KOPT-K1 (cell line): Measurements from ENCODE around the gene MCM9.

Source experiments
- H3K27ac ChIP-seq: fragments of 200-600 bp; sonication (generic); 2 replicates; pipeline ENCODE4 v1.5.1; 2016; ENCODE audit warnings: antibody characterized with exemption, mild to moderate bottlenecking, low read depth, low read length; ENCODE audit not compliant: poor library complexity, severe bottlenecking
- H3K36me3 ChIP-seq: fragments of 200-600 bp; sonication (generic); 2 replicates; pipeline ENCODE4 v1.5.1; 2017; ENCODE audit warnings: antibody characterized with exemption, mild to moderate bottlenecking, low read length, moderate library complexity; ENCODE audit not compliant: insufficient read depth
- H3K9me3 ChIP-seq: fragments of 200-600 bp; sonication (generic); 2 replicates; pipeline ENCODE4 v1.5.1; 2017; ENCODE audit warnings: antibody characterized with exemption, low read length, mild to moderate bottlenecking; ENCODE audit not compliant: insufficient read depth, poor library complexity, severe bottlenecking

MCM9 gene

DNA sequence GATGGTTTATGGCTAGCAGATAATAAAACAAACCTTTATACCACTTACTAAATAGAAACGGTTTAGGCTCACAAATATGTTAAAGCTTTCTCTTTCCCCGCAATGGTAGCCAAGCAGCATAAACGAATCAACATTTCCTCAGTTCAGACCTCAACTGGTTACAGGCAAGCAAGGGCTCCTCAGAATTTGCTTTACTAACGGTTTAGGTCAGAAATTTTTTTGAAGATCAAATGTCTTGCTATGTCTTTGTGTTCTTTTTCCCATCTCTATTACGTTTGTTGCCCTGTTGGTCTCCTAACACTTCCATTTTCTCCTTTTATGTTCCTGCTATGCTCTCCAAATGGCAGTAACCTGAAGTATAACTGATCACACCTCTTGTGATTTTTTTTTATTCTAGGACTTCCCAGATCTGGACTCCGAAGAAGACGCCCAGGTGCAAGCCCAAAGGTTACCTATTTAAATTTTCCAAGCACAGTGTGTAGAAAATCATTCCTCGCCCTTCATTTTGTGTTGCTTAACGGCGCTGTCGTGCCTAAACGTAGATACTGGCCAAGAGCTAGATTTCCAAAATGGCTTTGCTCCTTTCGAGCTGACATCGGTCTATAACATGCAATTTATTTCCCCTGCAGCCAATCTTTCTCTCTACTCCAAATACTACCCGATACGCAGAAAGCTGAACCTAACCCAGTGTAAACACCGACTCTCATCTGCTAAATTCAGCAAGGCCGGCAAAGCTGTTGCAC, 41.7 kb downstream of the MCM9 start:
- H3K27ac ChIP-seq: peak overlapping the region; percentile 94
- H3K9me3 ChIP-seq: no peaks in the 10 kb centered on the region
- H3K36me3 ChIP-seq: peaks cover 8% of the 10 kb centered on the region; the same call in 1 of the 2 replicates

DNA sequence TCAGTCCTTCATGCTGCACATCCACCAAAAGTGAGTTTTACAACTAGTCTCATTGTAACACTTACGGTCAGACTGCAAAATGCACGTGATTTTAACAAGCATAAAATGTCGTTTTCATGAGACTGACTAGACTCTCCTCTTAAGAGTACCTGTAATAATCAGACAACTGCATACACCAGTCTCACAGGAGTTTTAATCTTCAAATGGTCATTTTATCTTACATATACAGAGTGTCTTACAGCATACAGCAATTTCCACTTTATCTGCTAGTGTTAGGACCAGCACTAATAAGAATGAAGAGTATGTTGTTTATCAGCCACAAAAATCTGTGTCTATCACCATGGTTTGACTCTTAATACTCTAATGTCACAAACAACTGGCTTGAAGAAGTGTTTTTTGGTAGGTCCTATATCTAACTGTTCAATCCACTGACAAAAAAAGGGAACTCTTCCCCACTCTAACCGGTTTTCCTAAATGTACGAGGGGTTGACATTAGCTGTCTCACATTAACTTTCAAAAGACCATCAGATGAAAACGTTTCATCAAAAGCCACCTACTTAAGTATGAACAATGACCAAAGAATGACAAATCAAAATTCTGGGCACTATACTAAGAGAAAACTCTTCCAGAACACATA, 42.5 kb downstream of the MCM9 start:
- Histone ChIP-seq H3K9me3 (no peaks in the 10 kb centered on the region), H3K36me3 (0 out of 2 replicates have a peak, but pooled peaks cover 2% of the 10 kb centered on the region), H3K27ac (peak overlapping the region; percentile 94)

DNA sequence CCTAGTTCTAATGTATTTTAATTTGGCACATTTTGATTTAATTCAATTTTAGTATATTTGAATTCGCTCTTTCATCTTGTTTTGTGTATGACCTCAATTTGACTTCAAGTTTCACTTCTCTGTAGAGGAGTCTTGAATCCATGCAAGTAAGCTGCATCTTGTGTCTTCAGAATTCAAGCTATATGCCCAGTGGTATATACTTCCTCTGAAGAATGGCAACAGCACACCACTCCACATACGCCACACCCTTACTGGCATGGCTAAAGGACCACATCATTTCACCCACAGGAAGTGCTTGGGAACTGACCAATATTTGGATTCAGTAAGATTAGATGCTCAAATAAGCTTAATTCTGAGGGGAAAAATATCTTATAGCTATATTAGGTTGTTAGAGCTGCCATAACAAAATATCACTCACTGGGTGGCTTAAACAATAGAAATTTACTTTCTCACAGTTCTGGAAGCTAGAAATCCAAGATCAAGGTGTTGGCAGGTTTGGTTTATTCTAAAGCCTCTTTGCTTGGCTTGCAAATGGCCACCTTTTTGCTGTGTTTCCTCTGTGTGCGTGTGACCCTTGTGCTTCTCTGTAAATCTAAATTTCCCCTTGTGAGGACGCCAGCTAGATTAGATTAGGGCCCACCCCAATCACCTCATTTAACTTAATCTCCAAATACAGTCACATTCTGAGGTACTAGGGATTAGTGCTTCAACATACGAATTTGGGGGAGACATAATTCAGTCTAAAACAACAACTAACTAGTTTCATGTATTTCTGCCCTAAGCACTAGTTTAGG, 43.8 kb downstream of the MCM9 start:
- no peaks in the 10 kb centered on the region for H3K36me3 ChIP-seq
- peak overlapping the region; percentile 94 for H3K27ac ChIP-seq
- no peaks in the 10 kb centered on the region for H3K9me3 ChIP-seq

DNA sequence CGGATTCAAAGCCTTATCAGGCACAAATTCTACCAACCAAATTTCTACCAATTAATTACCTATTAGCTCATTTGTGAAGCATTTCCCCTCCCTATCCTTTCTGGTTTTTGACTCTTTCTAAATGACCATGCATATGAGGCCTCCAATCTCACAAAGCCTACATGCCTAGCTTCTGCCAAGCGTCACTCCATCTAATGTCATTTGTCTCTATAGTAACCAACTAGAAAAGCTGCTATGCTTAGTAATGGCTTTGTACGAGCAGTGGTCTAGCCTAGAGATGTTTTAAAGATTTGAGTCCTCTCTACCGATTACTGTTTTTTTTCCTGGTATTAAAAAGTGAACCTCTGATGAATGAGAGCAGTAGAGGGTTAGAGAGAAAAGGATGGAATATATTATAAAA, 45.8 kb downstream of the MCM9 start:
- Histone ChIP-seq H3K27ac (no peak overlapping the region), H3K9me3 (no peaks in the 10 kb centered on the region), H3K36me3 (no peaks in the 10 kb centered on the region)

DNA sequence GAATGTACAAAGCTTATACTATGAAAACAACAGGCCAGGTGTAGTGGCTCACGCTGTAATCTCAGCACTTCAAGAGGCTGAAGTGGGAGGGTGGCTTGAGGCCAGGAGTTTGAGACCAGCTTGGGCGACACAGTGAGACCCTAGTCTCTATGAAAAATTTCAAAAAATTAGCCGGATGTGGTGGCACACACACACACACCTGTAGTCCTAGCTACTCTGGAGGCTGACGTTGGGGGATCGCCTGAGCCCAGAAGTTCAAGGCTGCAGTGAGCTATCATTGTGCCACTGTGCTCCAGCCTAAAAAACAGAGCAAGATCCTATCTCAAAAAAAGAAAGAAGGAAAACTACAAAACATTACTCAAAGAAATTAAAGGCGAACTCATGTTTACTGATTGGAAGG, 48.3 kb downstream of the MCM9 start:
- H3K36me3 ChIP-seq: no peaks in the 10 kb centered on the region
- H3K9me3 ChIP-seq: no peaks in the 10 kb centered on the region
- H3K27ac ChIP-seq: peak overlapping the region; percentile 2

DNA sequence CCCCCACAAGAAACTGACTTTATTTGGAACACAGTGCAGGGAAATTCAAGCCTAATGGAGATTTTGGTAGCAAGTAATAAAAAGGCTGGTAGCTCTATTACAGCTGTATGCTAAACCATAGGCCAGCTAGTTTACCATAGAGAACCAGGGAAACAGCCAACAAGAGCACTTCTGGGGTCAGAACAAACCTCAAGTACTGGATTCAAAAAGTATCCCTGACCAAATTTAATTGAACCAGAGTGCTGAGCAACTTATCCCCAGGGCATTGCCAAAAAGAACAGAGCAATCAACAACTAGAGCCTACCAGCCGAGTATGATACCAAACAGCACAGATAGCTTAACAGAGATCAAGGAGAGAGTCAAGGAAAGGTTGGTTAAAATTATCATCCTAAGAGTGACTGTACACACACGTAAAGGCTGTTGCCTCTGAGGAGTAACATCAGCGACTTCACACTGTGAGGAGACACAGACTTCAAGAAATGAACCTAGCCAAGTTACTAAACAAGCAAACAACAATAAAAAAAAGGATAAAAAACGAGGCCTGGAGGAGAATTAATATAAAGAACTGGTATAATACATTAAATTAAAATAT, 52.5 kb downstream of the MCM9 start:
- no peaks in the 10 kb centered on the region for H3K9me3 ChIP-seq
- no peak overlapping the region for H3K27ac ChIP-seq

DNA sequence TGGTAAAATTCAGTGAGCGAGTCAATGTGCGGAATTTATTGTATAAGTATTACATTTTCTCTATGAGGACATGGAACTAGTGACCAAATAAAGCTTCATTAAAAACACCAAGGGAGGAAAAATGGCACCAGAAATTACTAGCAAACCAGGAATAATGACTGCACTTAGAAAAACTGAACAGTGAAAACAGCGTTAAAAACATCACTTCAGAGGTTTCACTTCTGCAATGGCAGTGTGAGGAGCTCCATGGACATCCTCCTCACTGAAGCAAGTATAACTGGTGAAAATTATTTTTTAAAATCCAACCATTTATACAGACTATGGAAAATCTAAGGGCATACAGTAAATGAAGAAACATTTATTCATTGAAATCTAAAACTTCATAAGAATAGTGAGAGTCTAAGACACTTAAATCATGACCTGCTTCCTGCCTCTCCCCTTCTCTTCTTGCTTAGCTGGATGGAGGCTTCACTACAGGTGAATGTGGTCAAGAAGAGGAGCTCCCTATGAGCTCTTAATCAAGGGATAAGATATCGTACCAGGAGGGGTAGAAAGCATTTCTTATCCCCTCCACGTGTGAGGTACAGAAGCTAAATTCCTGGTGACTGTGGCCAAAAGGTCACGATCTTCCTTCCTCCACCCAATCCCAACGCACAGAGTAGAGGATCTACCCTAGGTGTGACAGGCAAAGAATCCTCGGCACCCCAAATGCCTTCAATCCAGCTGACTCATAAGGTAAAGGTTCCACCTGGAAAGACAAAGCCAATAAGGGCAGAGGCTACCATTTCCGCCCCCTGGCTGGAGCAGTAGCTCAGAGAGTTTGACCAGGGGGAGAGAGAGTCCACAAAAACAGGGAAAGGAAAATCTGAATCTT, 53.3 kb downstream of the MCM9 start:
- Histone ChIP-seq H3K9me3 (no peaks in the 10 kb centered on the region), H3K27ac (no peak overlapping the region), H3K36me3 (no peaks in the 10 kb centered on the region)

More for the DNA sequence above, 52.5 kb downstream of the MCM9 start:
- H3K36me3 ChIP-seq: no peaks in the 10 kb centered on the region

DNA sequence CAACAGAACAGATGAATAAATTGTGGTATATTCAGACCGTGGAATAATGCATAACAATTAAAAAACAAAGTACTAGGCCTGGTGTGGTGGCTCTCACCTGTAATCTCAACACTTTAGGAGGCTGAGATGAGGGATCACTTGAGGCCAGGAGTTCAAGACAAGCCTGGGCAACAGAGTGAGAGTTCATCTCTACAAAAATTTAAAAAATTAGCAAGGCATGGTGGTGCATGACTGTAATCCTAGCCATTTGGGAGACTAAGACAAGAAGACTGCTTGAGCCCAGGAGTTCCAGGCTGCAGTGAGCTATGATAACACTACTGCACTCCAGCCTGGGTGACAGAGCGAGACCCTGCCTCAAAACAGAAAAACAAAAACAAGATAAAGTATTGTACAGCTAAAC, 57.2 kb downstream of the MCM9 start:
- H3K36me3 ChIP-seq: no peaks in the 10 kb centered on the region
- H3K9me3 ChIP-seq: no peaks in the 10 kb centered on the region
- no peak overlapping the region for H3K27ac ChIP-seq

DNA sequence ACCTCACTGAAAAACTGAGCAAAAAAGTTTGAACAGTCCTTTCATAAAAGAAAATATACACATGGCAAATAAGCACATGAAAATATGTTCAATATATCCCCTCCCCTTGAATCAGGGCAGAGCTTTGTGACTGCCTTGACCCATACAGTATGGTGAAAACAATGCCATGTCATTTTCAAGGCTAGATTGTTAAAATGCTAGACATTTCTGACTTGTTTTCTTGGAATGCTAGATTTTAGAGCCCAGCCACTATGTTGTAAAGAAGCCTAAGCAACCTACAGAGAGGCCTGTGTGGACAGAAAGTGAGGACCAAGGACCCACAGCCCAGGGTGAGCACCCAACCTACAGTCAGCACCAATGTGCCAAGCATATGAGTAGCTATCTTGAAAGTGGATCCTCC, 58.1 kb downstream of the MCM9 start:
- Histone ChIP-seq H3K36me3 (no peaks in the 10 kb centered on the region), H3K27ac (no peak overlapping the region), H3K9me3 (no peaks in the 10 kb centered on the region)

DNA sequence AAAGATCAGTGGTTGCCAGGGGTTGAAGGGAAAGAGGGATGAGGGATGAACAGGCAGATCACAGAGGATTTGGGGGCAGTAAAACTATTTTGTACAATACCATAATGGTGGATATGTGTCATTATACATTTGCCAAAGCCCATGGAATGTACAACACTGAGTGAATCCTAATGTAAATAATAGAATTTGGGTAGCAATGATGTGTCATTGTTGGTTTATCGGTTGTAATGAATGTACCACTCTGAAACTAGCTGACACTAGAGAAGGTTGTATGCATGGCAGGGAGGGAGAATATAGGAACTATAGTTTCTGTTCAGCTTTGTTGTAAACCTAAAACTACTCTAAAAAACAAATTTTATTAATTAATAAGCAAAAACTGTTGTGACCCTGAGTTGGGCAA, 58.8 kb downstream of the MCM9 start:
- H3K9me3 ChIP-seq: no peaks in the 10 kb centered on the region
- H3K36me3 ChIP-seq: no peaks in the 10 kb centered on the region
- no peak overlapping the region for H3K27ac ChIP-seq

DNA sequence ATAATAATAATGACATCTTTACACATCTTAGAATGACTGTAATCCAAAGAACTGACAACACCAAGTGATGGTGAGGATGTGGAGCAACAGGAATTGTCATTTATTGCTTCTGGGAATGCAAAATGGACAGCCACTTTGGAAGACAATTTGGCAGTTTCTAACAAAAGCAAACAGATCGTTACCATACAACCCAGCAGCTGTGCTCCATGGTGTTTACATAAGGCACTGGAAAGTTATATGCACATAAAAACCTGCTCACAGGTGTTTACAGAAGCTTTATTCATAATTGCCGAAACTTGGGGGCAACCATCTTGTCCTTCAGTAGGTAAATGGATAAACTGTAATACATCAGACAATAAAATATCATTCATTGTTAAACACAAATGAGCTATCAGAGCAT, 59.3 kb downstream of the MCM9 start:
- no peak overlapping the region for H3K27ac ChIP-seq
- no peaks in the 10 kb centered on the region for H3K9me3 ChIP-seq
- H3K36me3 ChIP-seq: no peaks in the 10 kb centered on the region

DNA sequence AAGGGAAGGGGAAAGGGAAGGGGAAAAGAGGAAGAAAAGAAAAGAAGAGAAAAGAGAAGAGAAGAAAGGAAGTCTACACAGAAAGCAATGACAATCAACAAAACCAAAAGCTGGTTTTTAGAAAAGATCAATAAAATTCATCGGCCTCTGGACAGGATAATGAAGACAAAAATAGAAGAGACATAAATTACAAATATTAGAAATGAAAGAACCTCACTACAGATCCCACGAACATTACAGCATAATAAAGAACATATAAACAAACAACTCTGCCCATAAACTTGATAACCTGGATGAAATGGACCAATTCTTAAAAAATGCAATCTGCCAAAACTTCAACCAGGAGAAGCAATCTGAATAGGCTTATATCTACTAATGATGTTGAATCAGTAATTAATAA, 61.7 kb downstream of the MCM9 start:
- Histone ChIP-seq H3K27ac (no peak overlapping the region), H3K9me3 (no peaks in the 10 kb centered on the region), H3K36me3 (no peaks in the 10 kb centered on the region)

DNA sequence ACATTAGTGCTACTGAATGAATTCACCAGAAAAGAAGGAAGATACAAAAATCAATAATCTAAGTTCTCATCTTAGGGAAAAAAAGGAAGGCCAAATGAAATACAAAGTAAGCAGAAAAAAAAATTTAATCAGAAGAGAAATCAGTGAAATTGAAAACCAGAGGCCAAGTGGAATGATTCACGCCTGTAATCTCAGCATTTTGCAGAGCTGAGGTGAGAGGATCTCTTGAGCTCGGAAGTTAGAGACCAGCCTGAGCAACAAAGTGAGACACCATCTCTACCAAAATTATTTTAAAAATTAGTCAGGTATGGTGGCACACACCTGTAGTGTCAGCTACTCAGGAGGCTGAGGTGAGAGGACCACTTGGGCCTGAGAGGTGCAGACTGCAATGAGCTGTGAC, 62.2 kb downstream of the MCM9 start:
- Histone ChIP-seq H3K36me3 (no peaks in the 10 kb centered on the region), H3K27ac (no peak overlapping the region), H3K9me3 (no peaks in the 10 kb centered on the region)

DNA sequence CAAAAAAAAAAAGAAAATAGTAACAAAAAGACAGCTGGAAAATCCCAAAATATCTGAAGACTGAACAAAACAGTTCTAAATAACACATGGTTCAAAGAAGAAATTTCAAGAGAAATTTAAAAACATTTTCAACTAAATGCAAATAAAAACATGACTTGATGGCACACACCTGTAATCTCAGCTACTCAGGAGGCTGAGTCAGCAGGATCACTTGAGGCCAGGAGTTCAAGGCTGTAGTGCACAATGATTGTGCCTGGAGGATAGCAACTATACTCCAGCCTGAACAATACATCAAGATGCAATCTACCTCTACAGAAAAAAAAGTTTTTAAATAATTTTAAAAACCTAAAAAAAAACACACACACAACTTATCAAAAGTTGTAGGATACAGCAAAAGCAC, 62.6 kb downstream of the MCM9 start:
- no peaks in the 10 kb centered on the region for H3K9me3 ChIP-seq
- H3K36me3 ChIP-seq: no peaks in the 10 kb centered on the region
- H3K27ac ChIP-seq: no peak overlapping the region
